K562 (cell line): ENCODE results near the gene RER1.

Experiments
- BDP1 ChIP-seq: IDR thresholded peaks from 3 replicates; pipeline ENCODE4 v1.6.1; 2011; ENCODE audit not compliant: insufficient read length, insufficient read depth
- FOXK2 ChIP-seq, 2 experiments: fragments of 450-650 bp; IDR thresholded peaks in 1 of 2; conservative IDR thresholded peaks in 1 of 2; 2 replicates each; pipeline ENCODE4 v1.6.1; 2016; ENCODE audit warnings: low read depth in 2 of 2, mild to moderate bottlenecking in 1 of 2
- HDGF ChIP-seq: fragments of 450-650 bp; IDR thresholded peaks from 2 replicates; pipeline ENCODE4 v1.6.1; 2016
- NFIC ChIP-seq: fragments of 450-650 bp; IDR thresholded peaks from 2 replicates; pipeline ENCODE4 v1.6.1; 2017; ENCODE audit warnings: mild to moderate bottlenecking, inconsistent platforms
- POLR2A ChIP-seq: fragments of 450-650 bp; conservative IDR thresholded peaks from 2 replicates; pipeline ENCODE4 v1.6.1; 2016
- SIN3B ChIP-seq: fragments of 450-650 bp; IDR thresholded peaks from 2 replicates; pipeline ENCODE4 v1.6.1; 2017; ENCODE audit warnings: low read depth, mild to moderate bottlenecking, moderate library complexity
- SP1 ChIP-seq: sonication (generic); formaldehyde crosslinking; IDR thresholded peaks from 2 replicates; pipeline ENCODE4 v1.8.1; 2022; ENCODE audit warnings: mild to moderate bottlenecking, missing genetic modification reagents
- TCF7 ChIP-seq: sonication (generic); IDR thresholded peaks from 2 replicates; pipeline ENCODE4 v1.6.1; 2016; ENCODE audit warnings: antibody characterized with exemption, borderline replicate concordance
- ZNF644 ChIP-seq: fragments of 200-800 bp; sonication (Bioruptor generic); IDR thresholded peaks from 2 replicates; pipeline ENCODE4 v1.6.1; 2016; ENCODE audit warnings: low read depth, missing genetic modification characterization, missing compliant biosample characterization
- TF ChIP-seq, protein P1 (sequence below), 3 experiments: IDR thresholded peaks in 2 of 3; conservative IDR thresholded peaks in 1 of 3; 2 replicates each; pipeline ENCODE4 v1.5.1; 2011 to 2012; ENCODE audit warnings: low read length in 3 of 3, mild to moderate bottlenecking in 3 of 3, control low read depth in 2 of 3, improper control_type of control experiment in 1 of 3, inconsistent platforms in 1 of 3, low read depth in 1 of 3, mixed read lengths in 1 of 3, moderate library complexity in 1 of 3; ENCODE audit not compliant: insufficient read depth in 2 of 3
- TF ChIP-seq, protein P2 (sequence below): sonication (generic); formaldehyde crosslinking; IDR thresholded peaks from 2 replicates; pipeline ENCODE4 v1.5.0; 2020; ENCODE audit warnings: missing genetic modification reagents

DNA sequence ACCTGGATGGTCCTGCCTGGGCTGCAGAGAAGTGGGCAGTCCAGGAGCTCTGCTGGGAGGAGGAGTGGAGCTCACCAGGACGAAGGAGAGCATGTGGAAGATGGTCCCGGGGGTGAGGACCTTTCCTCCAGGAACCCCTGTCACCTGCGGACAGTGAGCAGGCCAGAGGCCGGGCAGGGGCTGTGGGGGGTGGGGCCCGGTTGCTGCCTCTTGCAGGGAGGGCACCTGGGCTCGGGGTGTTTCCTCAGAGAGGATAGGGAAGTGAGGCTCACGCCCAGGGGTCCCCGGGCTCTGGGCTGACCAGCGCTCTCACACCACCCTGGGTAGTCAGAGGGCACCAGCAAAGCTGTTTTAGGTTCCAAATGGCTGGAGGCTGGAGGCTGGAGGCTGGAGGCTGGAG lies 43.5 kb downstream of the RER1 start:
- no peak for TF ChIP-seq SP1 (CRISPR knock-in tag)
- TF ChIP-seq TCF7 = no peak
- TF ChIP-seq, protein P1, sequence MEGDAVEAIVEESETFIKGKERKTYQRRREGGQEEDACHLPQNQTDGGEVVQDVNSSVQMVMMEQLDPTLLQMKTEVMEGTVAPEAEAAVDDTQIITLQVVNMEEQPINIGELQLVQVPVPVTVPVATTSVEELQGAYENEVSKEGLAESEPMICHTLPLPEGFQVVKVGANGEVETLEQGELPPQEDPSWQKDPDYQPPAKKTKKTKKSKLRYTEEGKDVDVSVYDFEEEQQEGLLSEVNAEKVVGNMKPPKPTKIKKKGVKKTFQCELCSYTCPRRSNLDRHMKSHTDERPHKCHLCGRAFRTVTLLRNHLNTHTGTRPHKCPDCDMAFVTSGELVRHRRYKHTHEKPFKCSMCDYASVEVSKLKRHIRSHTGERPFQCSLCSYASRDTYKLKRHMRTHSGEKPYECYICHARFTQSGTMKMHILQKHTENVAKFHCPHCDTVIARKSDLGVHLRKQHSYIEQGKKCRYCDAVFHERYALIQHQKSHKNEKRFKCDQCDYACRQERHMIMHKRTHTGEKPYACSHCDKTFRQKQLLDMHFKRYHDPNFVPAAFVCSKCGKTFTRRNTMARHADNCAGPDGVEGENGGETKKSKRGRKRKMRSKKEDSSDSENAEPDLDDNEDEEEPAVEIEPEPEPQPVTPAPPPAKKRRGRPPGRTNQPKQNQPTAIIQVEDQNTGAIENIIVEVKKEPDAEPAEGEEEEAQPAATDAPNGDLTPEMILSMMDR (IDR thresholded peaks at IDR 0.05 in 2 of 3, conservative IDR thresholded peaks at IDR 0.05 in 1 of 3; ENCODE audit: insufficient read depth in 2 of 3, low read depth in 1 of 3, low read length in 3 of 3) = no peak
- no peak for TF ChIP-seq HDGF
- TF ChIP-seq ZNF644 = no peak
- no peak for TF ChIP-seq SIN3B
- no peak for TF ChIP-seq FOXK2 (conservative IDR thresholded peaks at IDR 0.05 in 1 of 2, IDR thresholded peaks at IDR 0.05 in 1 of 2; ENCODE audit: low read depth in 2 of 2)
- TF ChIP-seq BDP1 = no peak
- TF ChIP-seq, protein P2, sequence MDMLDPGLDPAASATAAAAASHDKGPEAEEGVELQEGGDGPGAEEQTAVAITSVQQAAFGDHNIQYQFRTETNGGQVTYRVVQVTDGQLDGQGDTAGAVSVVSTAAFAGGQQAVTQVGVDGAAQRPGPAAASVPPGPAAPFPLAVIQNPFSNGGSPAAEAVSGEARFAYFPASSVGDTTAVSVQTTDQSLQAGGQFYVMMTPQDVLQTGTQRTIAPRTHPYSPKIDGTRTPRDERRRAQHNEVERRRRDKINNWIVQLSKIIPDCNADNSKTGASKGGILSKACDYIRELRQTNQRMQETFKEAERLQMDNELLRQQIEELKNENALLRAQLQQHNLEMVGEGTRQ (CRISPR knock-in tag) = no peak
- TF ChIP-seq NFIC = no peak
- TF ChIP-seq POLR2A = no peak
